DMS53 treated with DMSO at 0.1 percent for 48 hours (cell line): ENCODE measurements around the gene C14orf119.

Experiments
- DNase-seq: peaks from one replicate; lab custom pipeline; 2025; ENCODE audit not compliant: unreplicated experiment; lab: John Stamatoyannopoulos, UW

C14orf119 gene

GRCh38 chr14:23086565-23086964 is 8.7 kb upstream of the C14orf119 start:
- DNase-seq, result no peak

GRCh38 chr14:23089498-23090253 is 5.6 kb upstream of the C14orf119 start:
- DNase-seq, result no peak

GRCh38 chr14:23090254-23090636 is 5.1 kb upstream of the C14orf119 start:
- DNase-seq, result no peak

GRCh38 chr14:23091294-23092225 is 3.7 kb upstream of the C14orf119 start:
- no peak for DNase-seq

- DNase-seq, result no peak
Observed at GRCh38 chr14:23093104-23093503, 2.2 kb upstream of the C14orf119 start.

- DNase-seq, result no peak
Observed at GRCh38 chr14:23093526-23093925, 1.8 kb upstream of the C14orf119 start.

- DNase-seq, result no peak
Observed at GRCh38 chr14:23093991-23094665, 1.2 kb upstream of the C14orf119 start.

GRCh38 chr14:23094666-23095195 is 574 bp upstream of the C14orf119 start, which contains the start of gene ACIN1:
Gene ACIN1 (minus strand): TSS chr14:23095136. CDS start chr14:23095112, 24 bp downstream.
- no peak for DNase-seq

GRCh38 chr14:23097786-23098185 is 2.5 kb downstream of the C14orf119 start:
- no peak for DNase-seq

- no peak for DNase-seq
Observed at GRCh38 chr14:23099212-23099861, 4.0 kb downstream of the C14orf119 start.

- no peak for DNase-seq
Observed at GRCh38 chr14:23101213-23101970, 6.1 kb downstream of the C14orf119 start.

- DNase-seq, result no peak
Observed at GRCh38 chr14:23101986-23102625, 6.8 kb downstream of the C14orf119 start.

- DNase-seq, result no peak
Observed at GRCh38 chr14:23102801-23103200, 7.5 kb downstream of the C14orf119 start.

GRCh38 chr14:23103581-23103980 is 8.3 kb downstream of the C14orf119 start:
- DNase-seq, result no peak

GRCh38 chr14:23104070-23104590 is 8.8 kb downstream of the C14orf119 start:
- no peak for DNase-seq

- DNase-seq, result no peak
Observed at GRCh38 chr14:23104591-23105347, 9.5 kb downstream of the C14orf119 start, which contains the start of gene CIROP. Gene CIROP (minus strand): TSS chr14:23104989. CDS start chr14:23104920, 69 bp downstream.

- DNase-seq, result no peak
Observed at GRCh38 chr14:23105348-23105824, 10.1 kb downstream of the C14orf119 start.

GRCh38 chr14:23106747-23107045 is 11.4 kb downstream of the C14orf119 start:
- no peak for DNase-seq
